Measurements from ENCODE around the gene NCAPH2.

NCAPH2 gene

DNA sequence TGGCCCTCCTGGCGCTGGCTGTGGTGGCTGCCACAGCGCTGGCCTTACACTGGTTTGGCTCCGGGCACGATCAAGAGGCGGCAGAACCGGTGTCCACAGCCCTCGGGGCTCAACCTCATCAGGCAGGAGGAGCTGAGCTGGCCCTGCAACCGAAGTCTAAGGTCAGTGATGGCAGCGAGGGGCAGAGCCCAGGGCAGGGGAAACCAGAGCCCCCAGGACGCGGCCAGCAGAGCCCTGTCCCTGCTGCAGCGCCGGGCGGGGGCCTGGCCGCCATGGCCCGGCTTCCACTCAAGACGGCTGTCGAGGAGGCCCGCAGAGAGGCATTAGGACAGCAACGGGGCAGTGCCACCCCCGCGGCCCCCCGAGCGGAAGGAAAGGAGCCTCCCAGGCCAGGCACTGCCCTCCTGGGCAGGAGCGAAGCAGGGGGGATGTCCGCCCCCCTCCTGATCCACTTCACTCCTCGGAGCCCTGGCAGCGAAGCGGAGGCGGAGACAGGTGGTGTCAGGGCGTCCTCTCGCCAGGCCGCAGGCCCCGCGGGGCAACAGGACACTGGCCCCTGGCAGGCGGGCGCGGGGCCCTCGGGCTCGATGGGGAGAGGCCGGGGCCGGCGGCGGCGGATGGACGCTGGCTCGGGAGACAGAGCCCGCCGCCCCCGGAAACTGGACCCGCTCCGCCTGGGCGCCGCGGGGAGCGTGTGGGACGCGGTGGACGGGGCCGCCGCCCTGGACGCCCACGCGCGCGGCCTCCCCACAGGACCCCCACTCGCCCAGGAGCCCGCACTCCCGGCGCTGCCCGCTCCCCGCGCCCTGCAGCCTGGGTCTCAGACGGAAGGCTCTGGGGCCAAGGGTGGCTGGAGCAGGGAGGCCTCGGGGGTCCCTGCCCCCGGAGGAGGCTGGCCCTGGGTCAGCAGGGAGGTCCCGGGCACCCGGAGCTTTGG, 38.6 kb downstream of the NCAPH2 start:
- Histone ChIP-seq H2BK5ac (ENCODE audit: low read length) (no peak overlapping the region), H3K79me1 (ENCODE audit: low read depth, low read length) (no peaks in the 10 kb centered on the region), H3K4ac (ENCODE audit: low read length) (peak overlapping the region; percentile 37), H3K14ac (ENCODE audit: low read length) (peak overlapping the region; percentile 82), H3K4me3 (ENCODE audit: low read length in 2 of 2) (no peak overlapping the region), H4K91ac (ENCODE audit: low read depth, low read length, poor library complexity) (peak overlapping the region; percentile 43), H3K36me3 (replicated peaks in 1 of 2; ENCODE audit: control insufficient read depth in 2 of 2, insufficient read depth in 2 of 2, low read length in 2 of 2) (no peaks in the 10 kb centered on the region), H3K4me1 (ENCODE audit: control insufficient read depth in 2 of 2, insufficient read depth in 1 of 2, low read depth in 1 of 2, low read length in 2 of 2) (no peaks in the 10 kb centered on the region), H2BK120ac (ENCODE audit: low read depth, low read length) (no peak overlapping the region), H4K8ac (ENCODE audit: low read depth, low read length) (no peak overlapping the region), H2BK15ac (ENCODE audit: low read length) (peak overlapping the region; percentile 49), H2AK5ac (ENCODE audit: low read depth, low read length) (peak overlapping the region; percentile 94), H2BK12ac (ENCODE audit: low read length) (peak overlapping the region; percentile 84), H3K27ac (replicated peaks; ENCODE audit: low read length) (no peak overlapping the region), H3K4me2 (ENCODE audit: insufficient read depth, low read length, poor library complexity, severe bottlenecking) (no peak overlapping the region), H3K27me3 (ENCODE audit: control insufficient read depth in 3 of 3, insufficient read depth in 3 of 3, low read depth in 1 of 3, low read length in 3 of 3) (peaks cover 0 to 35% (median 13%) of the 10 kb centered on the region in 3 experiments), H2AFZ (ENCODE audit: low read length) (peak overlapping the region; percentile 49), H3K23ac (ENCODE audit: low read depth, low read length, poor library complexity) (peak overlapping the region; percentile 65), H3K18ac (ENCODE audit: low read length) (peak overlapping the region; percentile 28), H3K9me3 (replicated peaks in 1 of 2; ENCODE audit: control insufficient read depth in 2 of 2, insufficient read depth in 1 of 2, low read depth in 1 of 2, low read length in 2 of 2) (no peaks in the 10 kb centered on the region), H3K9ac (ENCODE audit: low read depth, low read length, poor library complexity) (no peak overlapping the region)
- no CpG with 5 or more reads among the region's 78 CpGs for whole genome bisulfite sequencing, 2 donors (ENCODE audit: extremely low coverage in 2 of 2, insufficient read length in 2 of 2, insufficient replicate concordance in 1 of 2)
- no peak for DNase-seq (ENCODE audit: low spot score)

DNA sequence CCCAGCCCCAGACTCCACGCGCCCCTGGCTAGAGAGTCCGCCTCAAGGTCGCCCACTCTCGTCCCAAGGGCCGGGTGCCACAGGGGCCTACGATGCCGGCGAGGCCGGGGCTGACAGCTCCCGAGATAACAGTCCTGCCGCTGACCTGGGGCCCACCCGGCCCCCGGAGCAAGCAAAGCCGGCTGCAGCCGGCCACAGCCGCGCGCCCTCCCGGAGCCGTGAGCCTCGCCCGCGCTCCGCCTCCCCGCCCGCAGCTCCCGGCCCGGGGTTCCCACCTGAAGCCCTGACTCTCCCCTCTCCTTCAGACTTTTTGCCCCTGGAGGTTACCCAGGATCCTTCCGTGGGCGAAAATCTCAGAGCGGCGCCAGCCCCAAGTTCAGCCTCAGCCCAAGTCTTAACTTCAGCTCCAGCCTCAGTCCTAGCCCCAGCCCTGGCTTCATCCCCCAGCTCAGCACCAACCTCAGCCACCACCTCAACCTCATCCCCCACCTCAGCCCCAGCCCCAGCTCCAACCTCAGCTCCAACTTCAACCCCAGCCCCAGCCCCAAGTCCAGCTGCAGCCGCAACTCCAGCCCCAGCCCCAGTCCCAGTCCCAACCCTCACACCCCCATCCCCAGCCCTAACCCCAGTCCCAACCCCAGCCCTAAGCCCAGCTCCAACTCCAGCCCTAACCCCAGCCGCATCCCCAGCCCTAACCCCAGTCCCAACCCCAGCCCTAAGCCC, 39.4 kb downstream of the NCAPH2 start:
- no CpG with 5 or more reads among the region's 35 CpGs for WGBS, 2 donors (ENCODE audit: extremely low coverage in 2 of 2, insufficient read length in 2 of 2, insufficient replicate concordance in 1 of 2)
- Histone ChIP-seq H3K4me1 (ENCODE audit: control insufficient read depth in 2 of 2, insufficient read depth in 1 of 2, low read depth in 1 of 2, low read length in 2 of 2) (no peaks in the 10 kb centered on the region), H2AK5ac (ENCODE audit: low read depth, low read length) (peak overlapping the region; percentile 63), H3K79me1 (ENCODE audit: low read depth, low read length) (no peaks in the 10 kb centered on the region), H3K23ac (ENCODE audit: low read depth, low read length, poor library complexity) (peak overlapping the region; percentile 12), H2AFZ (ENCODE audit: low read length) (peak overlapping the region; percentile 49), H3K18ac (ENCODE audit: low read length) (no peak overlapping the region), H3K4ac (ENCODE audit: low read length) (no peak overlapping the region), H3K4me3 (ENCODE audit: low read length in 2 of 2) (no peak overlapping the region), H3K4me2 (ENCODE audit: insufficient read depth, low read length, poor library complexity, severe bottlenecking) (no peak overlapping the region), H3K27me3 (ENCODE audit: control insufficient read depth in 3 of 3, insufficient read depth in 3 of 3, low read depth in 1 of 3, low read length in 3 of 3) (peaks cover 0 to 40% (median 13%) of the 10 kb centered on the region in 3 experiments), H4K91ac (ENCODE audit: low read depth, low read length, poor library complexity) (no peak overlapping the region), H3K9me3 (replicated peaks in 1 of 2; ENCODE audit: control insufficient read depth in 2 of 2, insufficient read depth in 1 of 2, low read depth in 1 of 2, low read length in 2 of 2) (no peaks in the 10 kb centered on the region), H2BK12ac (ENCODE audit: low read length) (no peak overlapping the region), H2BK120ac (ENCODE audit: low read depth, low read length) (peak overlapping the region; percentile 47), H3K9ac (ENCODE audit: low read depth, low read length, poor library complexity) (no peak overlapping the region), H3K36me3 (replicated peaks in 1 of 2; ENCODE audit: control insufficient read depth in 2 of 2, insufficient read depth in 2 of 2, low read length in 2 of 2) (no peaks in the 10 kb centered on the region), H2BK5ac (ENCODE audit: low read length) (no peak overlapping the region), H3K27ac (replicated peaks; ENCODE audit: low read length) (no peak overlapping the region), H3K14ac (ENCODE audit: low read length) (no peak overlapping the region), H2BK15ac (ENCODE audit: low read length) (no peak overlapping the region), H4K8ac (ENCODE audit: low read depth, low read length) (no peak overlapping the region)
- no peak for DNase-seq (ENCODE audit: low spot score)

- no peak overlapping the region for H4K8ac ChIP-seq (ENCODE audit: low read depth, low read length)
- peaks cover 0 to 38% (median 13%) of the 10 kb centered on the region in 3 experiments for H3K27me3 ChIP-seq (ENCODE audit: control insufficient read depth in 3 of 3, insufficient read depth in 3 of 3, low read depth in 1 of 3, low read length in 3 of 3)
- H2AFZ ChIP-seq (ENCODE audit: low read length), result no peak overlapping the region
- H2BK15ac ChIP-seq (ENCODE audit: low read length), result peak overlapping the region; percentile 85
- no peak overlapping the region for H3K4me3 ChIP-seq (ENCODE audit: low read length in 2 of 2)
- H2AK5ac ChIP-seq (ENCODE audit: low read depth, low read length), result peak overlapping the region; percentile 90
- peak overlapping the region; percentile 82 for H3K14ac ChIP-seq (ENCODE audit: low read length)
- no peak overlapping the region for H2BK5ac ChIP-seq (ENCODE audit: low read length)
- no peak overlapping the region for H3K18ac ChIP-seq (ENCODE audit: low read length)
- no peaks in the 10 kb centered on the region for H3K36me3 ChIP-seq (replicated peaks in 1 of 2; ENCODE audit: control insufficient read depth in 2 of 2, insufficient read depth in 2 of 2, low read length in 2 of 2)
- H3K4ac ChIP-seq (ENCODE audit: low read length), result no peak overlapping the region
- H3K4me1 ChIP-seq (ENCODE audit: control insufficient read depth in 2 of 2, insufficient read depth in 1 of 2, low read depth in 1 of 2, low read length in 2 of 2), result no peaks in the 10 kb centered on the region
- peak overlapping the region; percentile 11 for H3K4me2 ChIP-seq (ENCODE audit: insufficient read depth, low read length, poor library complexity, severe bottlenecking)
- H3K23ac ChIP-seq (ENCODE audit: low read depth, low read length, poor library complexity), result no peak overlapping the region
- no peak overlapping the region for H3K27ac ChIP-seq (replicated peaks; ENCODE audit: low read length)
- no peak overlapping the region for H2BK12ac ChIP-seq (ENCODE audit: low read length)
- H2BK120ac ChIP-seq (ENCODE audit: low read depth, low read length), result no peak overlapping the region
- H3K9ac ChIP-seq (ENCODE audit: low read depth, low read length, poor library complexity), result no peak overlapping the region
- no peak overlapping the region for H4K91ac ChIP-seq (ENCODE audit: low read depth, low read length, poor library complexity)
- H3K79me1 ChIP-seq (ENCODE audit: low read depth, low read length), result no peaks in the 10 kb centered on the region
- no peaks in the 10 kb centered on the region for H3K9me3 ChIP-seq (replicated peaks in 1 of 2; ENCODE audit: control insufficient read depth in 2 of 2, insufficient read depth in 1 of 2, low read depth in 1 of 2, low read length in 2 of 2)
- no peak for DNase-seq (ENCODE audit: low spot score)
- WGBS, 2 donors (ENCODE audit: extremely low coverage in 2 of 2, insufficient read length in 2 of 2, insufficient replicate concordance in 1 of 2), result no CpG with 5 or more reads among the region's 56 CpGs
Observed at GRCh38 chr22:50548040-50548920, 40.3 kb downstream of the NCAPH2 start.

Data from neuronal stem cell (in vitro differentiated cells).